SK-N-SH (cell line): ENCODE measurements around the gene PPP1R13L. TPM values are rescaled to one million over a fixed set of nuclear protein-coding genes. Genes with fewer than 3 reads are reported as not detected.

ENCODE experiments used
- CTCF ChIA-PET: fragments of 300-600, 350-600 bp; formaldehyde crosslinking; extraction: SDS; loops from one replicate; lab custom pipeline; 2021; lab: Yijun Ruan, JAX
- POLR2A ChIA-PET: fragments of 350-600 bp; sonication (Branson Sonifier 250); formaldehyde crosslinking; extraction: SDS; loops from one replicate; lab custom pipeline; 2020; ENCODE audit warnings: antibody characterized with exemption, inconsistent platforms; lab: Yijun Ruan, JAX
- DNase-seq: peaks from one replicate; pipeline ENCODE4 v3.0.0; 2012
- H2AFZ ChIP-seq: fragments of 200-600 bp; sonication (generic); 2 replicates; pipeline ENCODE4 v1.8.1; 2016; ENCODE audit warnings: antibody characterized with exemption, mild to moderate bottlenecking, low read depth
- H3F3A ChIP-seq: fragments of 200-600 bp; sonication (generic); replicated peaks from 2 replicates; pipeline ENCODE3; 2016; ENCODE audit warnings: antibody characterized with exemption, mild to moderate bottlenecking; ENCODE audit not compliant: insufficient read depth
- H3K27ac ChIP-seq, 2 experiments: fragments of 200-500 bp in 1 of 2; fragments of 200-600 bp in 1 of 2; sonication (Bioruptor generic) in 1 of 2; sonication (generic), shearing (Covaris generic) in 1 of 2; 2 replicates each; pipeline versions ENCODE4 v1.5.1 to v1.6.1; 2014 to 2016; ENCODE audit warnings: low read depth in 2 of 2, inconsistent platforms in 1 of 2, low read length in 1 of 2, mild to moderate bottlenecking in 1 of 2, mixed read lengths in 1 of 2
- H3K27me3 ChIP-seq: fragments of 200-600 bp; sonication (generic), shearing (Covaris generic); 2 replicates; pipeline ENCODE4 v1.6.1; 2016; ENCODE audit warnings: mixed run types; ENCODE audit not compliant: insufficient read depth
- H3K36me3 ChIP-seq, 2 experiments: fragments of 200-500 bp in 1 of 2; fragments of 200-600 bp in 1 of 2; sonication (Bioruptor generic) in 1 of 2; sonication (generic) in 1 of 2; replicated peaks in 1 of 2; 2 replicates each; pipeline versions ENCODE3 to v1.5.1; 2014 to 2016; ENCODE audit warnings: low read length in 1 of 2, mild to moderate bottlenecking in 1 of 2; ENCODE audit not compliant: insufficient read depth in 2 of 2, control insufficient read depth in 1 of 2
- H3K4me1 ChIP-seq, 2 experiments: fragments of 200-500 bp in 1 of 2; fragments of 200-600 bp in 1 of 2; sonication (Bioruptor generic) in 1 of 2; sonication (generic), shearing (Covaris generic) in 1 of 2; 2 replicates each; pipeline versions ENCODE4 v1.5.1 to v1.6.1; 2014 to 2016; ENCODE audit warnings: low read depth in 1 of 2, low read length in 1 of 2, mixed run types in 1 of 2; ENCODE audit not compliant: insufficient read depth in 2 of 2, control insufficient read depth in 1 of 2
- H3K4me2 ChIP-seq: fragments of 200-600 bp; sonication (generic), shearing (Covaris generic); 2 replicates; pipeline ENCODE4 v1.6.1; 2017; ENCODE audit warnings: mixed run types
- H3K4me3 ChIP-seq, 2 experiments: fragments of 200-500 bp in 1 of 2; fragments of 200-600 bp in 1 of 2; sonication (Bioruptor generic) in 1 of 2; sonication (generic), shearing (Covaris generic) in 1 of 2; 2 replicates each; pipeline versions ENCODE4 v1.5.1 to v1.8.1; 2014 to 2016; ENCODE audit warnings: low read depth in 2 of 2, inconsistent platforms in 1 of 2, low read length in 1 of 2, mild to moderate bottlenecking in 1 of 2, mixed read lengths in 1 of 2, moderate library complexity in 1 of 2
- H3K79me2 ChIP-seq: fragments of 200-600 bp; sonication (generic); 2 replicates; pipeline ENCODE4 v1.8.1; 2017; ENCODE audit warnings: mild to moderate bottlenecking; ENCODE audit not compliant: insufficient read depth
- H3K9ac ChIP-seq: fragments of 200-600 bp; sonication (generic); 2 replicates; pipeline ENCODE4 v1.6.1; 2017; ENCODE audit warnings: mixed run types
- H3K9me2 ChIP-seq: fragments of 200-600 bp; sonication (generic); 2 replicates; pipeline ENCODE4 v1.6.1; 2017; ENCODE audit warnings: mixed run types
- H3K9me3 ChIP-seq: fragments of 200-600 bp; sonication (generic); 2 replicates; pipeline ENCODE4 v1.6.1; 2017; ENCODE audit warnings: mixed run types, mild to moderate bottlenecking, moderate library complexity
- H4K20me1 ChIP-seq: fragments of 200-600 bp; sonication (generic); 2 replicates; pipeline ENCODE4 v1.6.1; 2017; ENCODE audit warnings: mild to moderate bottlenecking, mixed run types; ENCODE audit not compliant: insufficient read depth
- CHD2 ChIP-seq: fragments of 150-350 bp; IDR thresholded peaks from 2 replicates; pipeline ENCODE4 v1.6.1; 2018; ENCODE audit warnings: low read length; ENCODE audit not compliant: partially characterized antibody
- ELF1 ChIP-seq: IDR thresholded peaks from 2 replicates; pipeline ENCODE4 v1.4.0; 2012
- EZH2phosphoT487 ChIP-seq: fragments of 200-600 bp; sonication (generic); IDR thresholded peaks from 2 replicates; pipeline ENCODE4 v1.6.1; 2017; ENCODE audit warnings: low read depth, mixed run types, mild to moderate bottlenecking, antibody characterized with exemption, moderate library complexity, borderline replicate concordance
- FOXM1 ChIP-seq: IDR thresholded peaks from 2 replicates; pipeline ENCODE4 v1.4.0; 2012; ENCODE audit warnings: low read depth, mild to moderate bottlenecking
- GABPA ChIP-seq: IDR thresholded peaks from 2 replicates; pipeline ENCODE4 v1.4.0; 2012; ENCODE audit warnings: low read depth, mild to moderate bottlenecking
- IRF3 ChIP-seq: fragments of 150-350 bp; IDR thresholded peaks from 2 replicates; pipeline ENCODE4 v1.6.1; 2016; ENCODE audit warnings: mild to moderate bottlenecking, low read depth, low read length
- JUND ChIP-seq: IDR thresholded peaks from 2 replicates; pipeline ENCODE4 v1.4.0; 2012
- MAX ChIP-seq: IDR thresholded peaks from 2 replicates; pipeline ENCODE4 v1.4.0; 2012; ENCODE audit warnings: low read depth
- NRF1 ChIP-seq: IDR thresholded peaks from 2 replicates; pipeline ENCODE4 v1.6.1; 2012; ENCODE audit warnings: low read depth, mild to moderate bottlenecking, low read length
- POLR2AphosphoS5 ChIP-seq: IDR thresholded peaks from 2 replicates; pipeline ENCODE4 v1.6.1; 2012; ENCODE audit warnings: low read depth, low read length
- RFX5 ChIP-seq: IDR thresholded peaks from 2 replicates; pipeline ENCODE4 v1.6.1; 2012; ENCODE audit warnings: mild to moderate bottlenecking, improper control_type of control experiment, low read length
- RXRA ChIP-seq: IDR thresholded peaks from 2 replicates; pipeline ENCODE4 v1.4.0; 2012; ENCODE audit warnings: low read depth, mild to moderate bottlenecking, borderline replicate concordance
- SMC3 ChIP-seq: IDR thresholded peaks from 2 replicates; pipeline ENCODE4 v1.6.1; 2012; ENCODE audit warnings: low read depth, low read length, improper control_type of control experiment
- TEAD4 ChIP-seq: IDR thresholded peaks from 2 replicates; pipeline ENCODE4 v1.4.0; 2012; ENCODE audit warnings: mild to moderate bottlenecking, borderline replicate concordance; ENCODE audit not compliant: insufficient read depth
- USF1 ChIP-seq: IDR thresholded peaks from 2 replicates; pipeline ENCODE4 v1.4.0; 2012; ENCODE audit warnings: low read depth, borderline replicate concordance
- YY1 ChIP-seq: IDR thresholded peaks from 2 replicates; pipeline ENCODE4 v1.4.0; 2012; ENCODE audit warnings: low read depth, mild to moderate bottlenecking
- ZBTB33 ChIP-seq: IDR thresholded peaks from 2 replicates; pipeline ENCODE4 v1.4.0; 2012; ENCODE audit warnings: low read depth, borderline replicate concordance
- WGBS: methylation state at CpG from one replicate; pipeline ENCODE4 v1.1.6; 2017; ENCODE audit warnings: low lambda C conversion rate; 5-methylcytosine and 5-hydroxymethylcytosine counted together
- polyA plus RNA-seq, 3 experiments: library from polyadenylated mRNA; depleted of rRNA; stranded (reverse); fragments of >200 nt; gene quantifications; 2 replicates each; pipeline ENCODE4 v1.2.3, GENCODE V29; 2012
- TF ChIP-seq, protein P1 (sequence below): IDR thresholded peaks from 2 replicates; pipeline ENCODE4 v1.6.1; 2012; ENCODE audit warnings: mild to moderate bottlenecking, low read depth, low read length, moderate library complexity
- TF ChIP-seq, protein P2 (sequence below): fragments of 150-350 bp; IDR thresholded peaks from 2 replicates; pipeline ENCODE4 v1.6.1; 2017; ENCODE audit warnings: antibody characterized with exemption, low read length, low read depth, borderline replicate concordance
- TF ChIP-seq, protein P3 (sequence below): IDR thresholded peaks from 2 replicates; pipeline ENCODE4; 2012

Gene PPP1R13L
- polyA plus RNA-seq, 1 of the 3 experiments (the other 2 are of a cell fraction) = 18.0 TPM

DNA sequence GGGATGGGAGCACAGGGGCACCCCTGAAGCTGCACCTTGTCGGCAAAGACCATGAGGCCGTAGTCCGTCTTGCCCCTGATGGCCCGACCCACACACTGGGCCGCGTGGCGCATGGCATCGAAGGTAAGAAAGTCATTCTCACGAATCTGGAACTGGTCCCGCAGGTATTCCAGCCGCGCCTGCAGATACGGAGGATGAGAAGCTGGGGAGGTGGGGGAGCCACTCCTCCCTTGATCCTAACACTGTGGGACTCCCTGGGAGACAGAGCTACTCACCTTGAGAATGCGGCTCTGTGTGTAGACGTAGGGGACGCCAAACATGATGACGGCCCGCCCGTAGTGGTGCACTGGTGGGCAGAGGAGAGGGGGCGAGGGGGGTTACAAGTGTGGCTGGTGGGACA, 52.4 kb downstream of the PPP1R13L start:
- Histone ChIP-seq H3K27me3 (no peaks in the 10 kb centered on the region), H3K9me3 (no peaks in the 10 kb centered on the region), H3K4me2 (no peak overlapping the region), H3K27ac (no peak overlapping the region), H3K4me1 (no peaks in the 10 kb centered on the region; a peak in 1 of 4 replicates), H2AFZ (no peak overlapping the region), H3K9me2 (no peaks in the 10 kb centered on the region), H3K36me3 (peaks cover 14 to 48% of the 10 kb centered on the region in 2 experiments), H3K4me3 (no peak overlapping the region), H3K9ac (no peak overlapping the region), H3K79me2 (no peaks in the 10 kb centered on the region), H4K20me1 (no peaks in the 10 kb centered on the region), H3F3A (peaks cover 3% of the 10 kb centered on the region)
- POLR2A ChIA-PET = interaction anchor here (0.9 kb wide), 1 partner anchor 10 kb away, joined by 3 read pairs; no protein-coding TSS in a partner anchor
- CTCF ChIA-PET = interaction anchor here (5.1 kb wide), 1 partner anchor 14 kb away, joined by 30 read pairs; no protein-coding TSS in a partner anchor
- no peak for TF ChIP-seq USF1
- TF ChIP-seq RXRA = no peak
- no peak for TF ChIP-seq ZBTB33
- no peak for TF ChIP-seq RFX5
- no peak for TF ChIP-seq FOXM1
- no peak for TF ChIP-seq JUND
- no peak for TF ChIP-seq YY1
- no peak for TF ChIP-seq ELF1
- TF ChIP-seq GABPA = no peak
- no peak for TF ChIP-seq TEAD4
- TF ChIP-seq, protein P1, sequence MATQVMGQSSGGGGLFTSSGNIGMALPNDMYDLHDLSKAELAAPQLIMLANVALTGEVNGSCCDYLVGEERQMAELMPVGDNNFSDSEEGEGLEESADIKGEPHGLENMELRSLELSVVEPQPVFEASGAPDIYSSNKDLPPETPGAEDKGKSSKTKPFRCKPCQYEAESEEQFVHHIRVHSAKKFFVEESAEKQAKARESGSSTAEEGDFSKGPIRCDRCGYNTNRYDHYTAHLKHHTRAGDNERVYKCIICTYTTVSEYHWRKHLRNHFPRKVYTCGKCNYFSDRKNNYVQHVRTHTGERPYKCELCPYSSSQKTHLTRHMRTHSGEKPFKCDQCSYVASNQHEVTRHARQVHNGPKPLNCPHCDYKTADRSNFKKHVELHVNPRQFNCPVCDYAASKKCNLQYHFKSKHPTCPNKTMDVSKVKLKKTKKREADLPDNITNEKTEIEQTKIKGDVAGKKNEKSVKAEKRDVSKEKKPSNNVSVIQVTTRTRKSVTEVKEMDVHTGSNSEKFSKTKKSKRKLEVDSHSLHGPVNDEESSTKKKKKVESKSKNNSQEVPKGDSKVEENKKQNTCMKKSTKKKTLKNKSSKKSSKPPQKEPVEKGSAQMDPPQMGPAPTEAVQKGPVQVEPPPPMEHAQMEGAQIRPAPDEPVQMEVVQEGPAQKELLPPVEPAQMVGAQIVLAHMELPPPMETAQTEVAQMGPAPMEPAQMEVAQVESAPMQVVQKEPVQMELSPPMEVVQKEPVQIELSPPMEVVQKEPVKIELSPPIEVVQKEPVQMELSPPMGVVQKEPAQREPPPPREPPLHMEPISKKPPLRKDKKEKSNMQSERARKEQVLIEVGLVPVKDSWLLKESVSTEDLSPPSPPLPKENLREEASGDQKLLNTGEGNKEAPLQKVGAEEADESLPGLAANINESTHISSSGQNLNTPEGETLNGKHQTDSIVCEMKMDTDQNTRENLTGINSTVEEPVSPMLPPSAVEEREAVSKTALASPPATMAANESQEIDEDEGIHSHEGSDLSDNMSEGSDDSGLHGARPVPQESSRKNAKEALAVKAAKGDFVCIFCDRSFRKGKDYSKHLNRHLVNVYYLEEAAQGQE = no peak
- TF ChIP-seq, protein P2, sequence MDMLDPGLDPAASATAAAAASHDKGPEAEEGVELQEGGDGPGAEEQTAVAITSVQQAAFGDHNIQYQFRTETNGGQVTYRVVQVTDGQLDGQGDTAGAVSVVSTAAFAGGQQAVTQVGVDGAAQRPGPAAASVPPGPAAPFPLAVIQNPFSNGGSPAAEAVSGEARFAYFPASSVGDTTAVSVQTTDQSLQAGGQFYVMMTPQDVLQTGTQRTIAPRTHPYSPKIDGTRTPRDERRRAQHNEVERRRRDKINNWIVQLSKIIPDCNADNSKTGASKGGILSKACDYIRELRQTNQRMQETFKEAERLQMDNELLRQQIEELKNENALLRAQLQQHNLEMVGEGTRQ = no peak
- TF ChIP-seq, protein P3, sequence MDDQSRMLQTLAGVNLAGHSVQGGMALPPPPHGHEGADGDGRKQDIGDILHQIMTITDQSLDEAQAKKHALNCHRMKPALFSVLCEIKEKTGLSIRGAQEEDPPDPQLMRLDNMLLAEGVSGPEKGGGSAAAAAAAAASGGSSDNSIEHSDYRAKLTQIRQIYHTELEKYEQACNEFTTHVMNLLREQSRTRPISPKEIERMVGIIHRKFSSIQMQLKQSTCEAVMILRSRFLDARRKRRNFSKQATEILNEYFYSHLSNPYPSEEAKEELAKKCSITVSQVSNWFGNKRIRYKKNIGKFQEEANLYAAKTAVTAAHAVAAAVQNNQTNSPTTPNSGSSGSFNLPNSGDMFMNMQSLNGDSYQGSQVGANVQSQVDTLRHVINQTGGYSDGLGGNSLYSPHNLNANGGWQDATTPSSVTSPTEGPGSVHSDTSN = no peak
- no peak for TF ChIP-seq MAX
- no peak for TF ChIP-seq NRF1
- no peak for TF ChIP-seq IRF3
- no peak for TF ChIP-seq CHD2
- TF ChIP-seq EZH2phosphoT487 = no peak
- no peak for TF ChIP-seq SMC3
- no peak for TF ChIP-seq POLR2AphosphoS5
- 97% methylated on average over 12 of the region's 20 CpGs for WGBS
- DNase-seq = no peak
